NCI-H2196 treated with DMSO at 0.1 percent for 48 hours (cell line): ENCODE results near the gene CDKL1.
"Not testable (repeated sequence)": the region's sequence is repeated elsewhere in the genome, so short reads cannot be mapped to it uniquely, and the experiment has no call there.

ENCODE experiments used
- DNase-seq: peaks from one replicate; lab custom pipeline; 2025; ENCODE audit not compliant: unreplicated experiment; lab: John Stamatoyannopoulos, UW

CDKL1 gene

GRCh38 chr14:50388256-50388931, 8.3 kb downstream of the CDKL1 start:
- no peak for DNase-seq

GRCh38 chr14:50387548-50387947, 9.1 kb downstream of the CDKL1 start:
- no peak for DNase-seq

GRCh38 chr14:50383618-50384225, 13.0 kb downstream of the CDKL1 start:
- DNase-seq: no peak

GRCh38 chr14:50381823-50382287, 14.8 kb downstream of the CDKL1 start:
- DNase-seq: no peak

- DNase-seq: no peak
Observed at GRCh38 chr14:50381008-50381407, 15.7 kb downstream of the CDKL1 start.

- DNase-seq: no peak
Observed at GRCh38 chr14:50380455-50380854, 16.2 kb downstream of the CDKL1 start.

- no peak for DNase-seq
Observed at GRCh38 chr14:50379563-50379962, 17.1 kb downstream of the CDKL1 start.

GRCh38 chr14:50377550-50378085, 19.1 kb downstream of the CDKL1 start:
- no peak for DNase-seq

GRCh38 chr14:50375760-50376159, 20.9 kb downstream of the CDKL1 start:
- no peak for DNase-seq

GRCh38 chr14:50373959-50374358, 22.7 kb downstream of the CDKL1 start:
- DNase-seq: no peak

- no peak for DNase-seq
Observed at GRCh38 chr14:50371546-50371945, 25.1 kb downstream of the CDKL1 start.

- DNase-seq: no peak
Observed at GRCh38 chr14:50366589-50366988, 30.1 kb downstream of the CDKL1 start.

GRCh38 chr14:50366115-50366514, 30.6 kb downstream of the CDKL1 start:
- no peak for DNase-seq

- DNase-seq: not testable (repeated sequence)
Observed at GRCh38 chr14:50365572-50365971, 31.1 kb downstream of the CDKL1 start.

- no peak for DNase-seq
Observed at GRCh38 chr14:50364792-50365191, 31.9 kb downstream of the CDKL1 start.

- no peak for DNase-seq
Observed at GRCh38 chr14:50363714-50364111, 33.0 kb downstream of the CDKL1 start.

- no peak for DNase-seq
Observed at GRCh38 chr14:50362764-50363713, 33.6 kb downstream of the CDKL1 start.

GRCh38 chr14:50361473-50362403, 34.9 kb downstream of the CDKL1 start:
- not testable (repeated sequence) for DNase-seq

GRCh38 chr14:50360851-50361250, 35.8 kb downstream of the CDKL1 start:
- DNase-seq: no peak

GRCh38 chr14:50360093-50360492, 36.6 kb downstream of the CDKL1 start:
- no peak for DNase-seq
